SK-N-MC (cell line): Measurements from ENCODE around the gene ADAM8.

Experiments used
- DNase-seq: peaks from one replicate; pipeline ENCODE4 v3.0.0-alpha.2; 2011; ENCODE audit warnings: low read depth, low spot score
- H3K27ac ChIP-seq: fragments of 200-600 bp; sonication (generic); 2 replicates; pipeline ENCODE4 v1.5.1; 2016; ENCODE audit warnings: mixed run types
- H3K36me3 ChIP-seq: fragments of 200-600 bp; sonication (generic); 2 replicates; pipeline ENCODE4 v1.6.1; 2017; ENCODE audit warnings: antibody characterized with exemption, low read length, mixed read lengths; ENCODE audit not compliant: insufficient read depth
- H3K4me3 ChIP-seq: fragments of 200-600 bp; sonication (generic); 2 replicates; pipeline ENCODE4 v1.5.1; 2016
- H3K9ac ChIP-seq: fragments of 200-600 bp; sonication (generic); 2 replicates; pipeline ENCODE4 v1.8.0; 2017; ENCODE audit warnings: mixed run types, mixed read lengths; ENCODE audit not compliant: insufficient read length
- H3K9me3 ChIP-seq: fragments of 200-600 bp; sonication (generic); 2 replicates; pipeline ENCODE4 v1.6.1; 2017; ENCODE audit warnings: low read depth, mild to moderate bottlenecking, antibody characterized with exemption, low read length, moderate library complexity, mixed read lengths
- EZH2 ChIP-seq: fragments of 200-600 bp; sonication (generic); IDR thresholded peaks from one replicate; pipeline ENCODE4 v1.6.1; 2017; ENCODE audit warnings: antibody characterized with exemption
- FOXP2 ChIP-seq: optimal IDR thresholded peaks from 2 replicates; pipeline ENCODE3; 2011; ENCODE audit warnings: mild to moderate bottlenecking, moderate library complexity; ENCODE audit not compliant: insufficient read depth; ENCODE audit errors: extremely low read length, control extremely low read depth
- POLR2AphosphoS5 ChIP-seq: IDR thresholded peaks from 2 replicates; pipeline ENCODE4 v1.6.1; 2012; ENCODE audit warnings: mild to moderate bottlenecking, low read depth, low read length, borderline replicate concordance

ADAM8 gene

GRCh38 chr10:133318494-133319127 is 41.9 kb upstream of the ADAM8 start:
- no peaks in the 10 kb centered on the region for H3K36me3 ChIP-seq
- H3K4me3 ChIP-seq, result peak overlapping the region; percentile 63; the same call in 1 of the 2 replicates
- no peak for TF ChIP-seq EZH2
- TF ChIP-seq POLR2AphosphoS5, result no peak
- no peak for TF ChIP-seq FOXP2
- no peak for DNase-seq
- H3K27ac ChIP-seq, result no peak overlapping the region
- no peak overlapping the region for H3K9ac ChIP-seq
- no peaks in the 10 kb centered on the region for H3K9me3 ChIP-seq

- Histone ChIP-seq H3K9me3 (no peaks in the 10 kb centered on the region), H3K27ac (no peak overlapping the region), H3K36me3 (no peaks in the 10 kb centered on the region), H3K4me3 (no peak overlapping the region), H3K9ac (no peak overlapping the region)
- DNase-seq, result no peak
- TF ChIP-seq FOXP2 (no peak), EZH2 (no peak), POLR2AphosphoS5 (no peak)
Measured at GRCh38 chr10:133316732-133317131, 40.1 kb upstream of the ADAM8 start.

- no peak overlapping the region for H3K4me3 ChIP-seq
- no peak overlapping the region for H3K27ac ChIP-seq
- DNase-seq, result no peak
- TF ChIP-seq EZH2 (no peak), FOXP2 (no peak), POLR2AphosphoS5 (no peak)
- no peaks in the 10 kb centered on the region for H3K36me3 ChIP-seq
- no peaks in the 10 kb centered on the region for H3K9me3 ChIP-seq
- H3K9ac ChIP-seq, result no peak overlapping the region
Measured at GRCh38 chr10:133316266-133316665, 39.6 kb upstream of the ADAM8 start.

GRCh38 chr10:133315847-133316246 is 39.2 kb upstream of the ADAM8 start:
- TF ChIP-seq POLR2AphosphoS5 (no peak), FOXP2 (no peak)
- no peak overlapping the region for H3K27ac ChIP-seq
- no peak overlapping the region for H3K4me3 ChIP-seq
- no peak overlapping the region for H3K9ac ChIP-seq
- no peak for DNase-seq
- H3K9me3 ChIP-seq, result no peaks in the 10 kb centered on the region
- no peaks in the 10 kb centered on the region for H3K36me3 ChIP-seq

- Histone ChIP-seq H3K36me3 (no peaks in the 10 kb centered on the region; the same call in 1 of the 2 replicates), H3K9ac (no peak overlapping the region), H3K4me3 (no peak overlapping the region), H3K27ac (no peak overlapping the region), H3K9me3 (no peaks in the 10 kb centered on the region)
- TF ChIP-seq FOXP2, result no peak
- TF ChIP-seq EZH2, result no peak
- TF ChIP-seq POLR2AphosphoS5, result no peak
- DNase-seq, result no peak
Measured at GRCh38 chr10:133314911-133315310, 38.2 kb upstream of the ADAM8 start.

GRCh38 chr10:133313192-133313591 is 36.5 kb upstream of the ADAM8 start:
- H3K9ac ChIP-seq, result no peak overlapping the region
- no peaks in the 10 kb centered on the region for H3K9me3 ChIP-seq
- H3K4me3 ChIP-seq, result no peak overlapping the region
- H3K27ac ChIP-seq, result no peak overlapping the region
- no peak for DNase-seq
- H3K36me3 ChIP-seq, result no peaks in the 10 kb centered on the region; the same call in 1 of the 2 replicates
- TF ChIP-seq POLR2AphosphoS5 (no peak), EZH2 (no peak)

GRCh38 chr10:133312769-133313145 is 36.1 kb upstream of the ADAM8 start:
- DNase-seq, result no peak
- Histone ChIP-seq H3K9me3 (no peaks in the 10 kb centered on the region), H3K27ac (no peak overlapping the region), H3K4me3 (no peak overlapping the region), H3K36me3 (no peaks in the 10 kb centered on the region; the same call in 1 of the 2 replicates), H3K9ac (no peak overlapping the region)
- TF ChIP-seq EZH2 (no peak), FOXP2 (no peak), POLR2AphosphoS5 (no peak)

GRCh38 chr10:133312016-133312768 is 35.5 kb upstream of the ADAM8 start:
- TF ChIP-seq FOXP2 (no peak), EZH2 (no peak), POLR2AphosphoS5 (no peak)
- no peaks in the 10 kb centered on the region for H3K9me3 ChIP-seq
- no peaks in the 10 kb centered on the region; the same call in 1 of the 2 replicates for H3K36me3 ChIP-seq
- H3K27ac ChIP-seq, result no peak overlapping the region
- no peak for DNase-seq
- no peak overlapping the region for H3K9ac ChIP-seq
- H3K4me3 ChIP-seq, result no peak overlapping the region

GRCh38 chr10:133311570-133311969 is 34.9 kb upstream of the ADAM8 start:
- Histone ChIP-seq H3K36me3 (no peaks in the 10 kb centered on the region; the same call in 1 of the 2 replicates), H3K4me3 (no peak overlapping the region), H3K9ac (no peak overlapping the region), H3K9me3 (no peaks in the 10 kb centered on the region), H3K27ac (no peak overlapping the region)
- no peak for DNase-seq
- TF ChIP-seq EZH2 (no peak), FOXP2 (no peak), POLR2AphosphoS5 (no peak)
